ENCODE results near the gene SLC25A51. TPM values are rescaled to one million over a fixed set of nuclear protein-coding genes. Genes with fewer than 3 reads are reported as not detected.

Gene SLC25A51
- total and polyA plus RNA-seq, 12 donors: 7.0 to 26.5 (median 19.9) TPM

GRCh38 chr9:37909326-37909725, 5.4 kb upstream of the SLC25A51 start:
- Histone ChIP-seq H3K4me3 (no peak overlapping the region), H3K9me3 (no peaks in the 10 kb centered on the region), H3K36me3 (no peaks in the 10 kb centered on the region), H3K4me1 (peaks cover 0 to 31% (median 19%) of the 10 kb centered on the region in 9 donors), H3K27ac (peak overlapping the region in 1 of 10 donors; percentile 40), H3K27me3 (no peaks in the 10 kb centered on the region)
- no peak for TF ChIP-seq CTCF (IDR thresholded peaks at IDR 0.05)
- intact Hi-C loops (cut with DNase I): loop anchor here in 3 of 10 donors (5.0 to 10.0 kb wide), 2 partner anchors 248 to 485 kb away; partner anchors contain the start of gene ALDH1B1 (in 2 of the 3)
- ATAC-seq: no peak
- 88 to 94% methylated on average over 3 of the region's 3 CpGs for WGBS, 2 donors
- no peak for DNase-seq

GRCh38 chr9:37908698-37909186, 4.8 kb upstream of the SLC25A51 start:
- H3K4me3 ChIP-seq: no peak overlapping the region
- H3K27me3 ChIP-seq: no peaks in the 10 kb centered on the region
- peaks cover 0 to 31% (median 14%) of the 10 kb centered on the region in 9 donors for H3K4me1 ChIP-seq
- ATAC-seq: no peak
- DNase-seq: no peak
- no peak for TF ChIP-seq CTCF (IDR thresholded peaks at IDR 0.05)
- H3K27ac ChIP-seq: peak overlapping the region in 1 of 10 donors; percentile 40
- 70 to 85% methylated on average over 4 of the region's 4 CpGs for WGBS, 2 donors
- H3K36me3 ChIP-seq: no peaks in the 10 kb centered on the region
- H3K9me3 ChIP-seq: no peaks in the 10 kb centered on the region
- intact Hi-C loops (cut with DNase I): loop anchor here in 3 of 10 donors (5.0 to 10.0 kb wide), 2 partner anchors 249 to 486 kb away; partner anchors contain the start of gene ALDH1B1 (in 2 of the 3)

GRCh38 chr9:37908283-37908682, 4.4 kb upstream of the SLC25A51 start:
- Histone ChIP-seq H3K4me3 (no peak overlapping the region), H3K27ac (peak overlapping the region in 1 of 10 donors; percentile 40), H3K36me3 (no peaks in the 10 kb centered on the region), H3K9me3 (no peaks in the 10 kb centered on the region), H3K27me3 (no peaks in the 10 kb centered on the region), H3K4me1 (peaks cover 0 to 29% (median 14%) of the 10 kb centered on the region in 9 donors)
- no peak for TF ChIP-seq CTCF (IDR thresholded peaks at IDR 0.05)
- no peak for ATAC-seq
- 59 to 74% methylated on average over 4 of the region's 4 CpGs for WGBS, 2 donors
- DNase-seq: no peak
- intact Hi-C loops (cut with DNase I): loop anchor here in 3 of 10 donors (5.0 to 10.0 kb wide), 2 partner anchors 249 to 487 kb away; partner anchors contain the start of gene ALDH1B1 (in 2 of the 3)

- WGBS, 2 donors: 87 to 89% methylated on average over 11 of the region's 11 CpGs
- H3K27me3 ChIP-seq: no peaks in the 10 kb centered on the region
- intact Hi-C loops (cut with DNase I): loop anchor here in 4 of 10 donors (1.0 to 10.0 kb wide), 3 partner anchors 10 to 488 kb away; partner anchors contain the start of gene ALDH1B1 (in 2 of the 4)
Observed at GRCh38 chr9:37906312-37907239, 2.6 kb upstream of the SLC25A51 start.

More at GRCh38 chr9:37906312-37907239, 2.6 kb upstream of the SLC25A51 start:
- no peak overlapping the region for H3K4me3 ChIP-seq
- H3K27ac ChIP-seq: no peak overlapping the region
- peaks cover 4 to 40% (median 26%) of the 10 kb centered on the region in 9 donors for H3K4me1 ChIP-seq
- no peaks in the 10 kb centered on the region for H3K9me3 ChIP-seq
- no peak for ATAC-seq
- DNase-seq: no peak
- H3K36me3 ChIP-seq: no peaks in the 10 kb centered on the region
- TF ChIP-seq CTCF (IDR thresholded peaks at IDR 0.05): no peak
